SK-N-SH (cell line): Measurements from ENCODE around the gene ARHGEF7. TPM values are rescaled to one million over a fixed set of nuclear protein-coding genes. Genes with fewer than 3 reads are reported as not detected.

Experiments used
- CTCF ChIA-PET: fragments of 300-600, 350-600 bp; formaldehyde crosslinking; extraction: SDS; loops from one replicate; lab custom pipeline; 2021; lab: Yijun Ruan, JAX
- POLR2A ChIA-PET: fragments of 350-600 bp; sonication (Branson Sonifier 250); formaldehyde crosslinking; extraction: SDS; loops from one replicate; lab custom pipeline; 2020; ENCODE audit warnings: antibody characterized with exemption, inconsistent platforms; lab: Yijun Ruan, JAX
- DNase-seq: peaks from one replicate; pipeline ENCODE4 v3.0.0; 2012
- H2AFZ ChIP-seq: fragments of 200-600 bp; sonication (generic); 2 replicates; pipeline ENCODE4 v1.8.1; 2016; ENCODE audit warnings: antibody characterized with exemption, mild to moderate bottlenecking, low read depth
- H3F3A ChIP-seq: fragments of 200-600 bp; sonication (generic); replicated peaks from 2 replicates; pipeline ENCODE3; 2016; ENCODE audit warnings: antibody characterized with exemption, mild to moderate bottlenecking; ENCODE audit not compliant: insufficient read depth
- H3K27ac ChIP-seq, 2 experiments: fragments of 200-500 bp in 1 of 2; fragments of 200-600 bp in 1 of 2; sonication (Bioruptor generic) in 1 of 2; sonication (generic), shearing (Covaris generic) in 1 of 2; 2 replicates each; pipeline versions ENCODE4 v1.5.1 to v1.6.1; 2014 to 2016; ENCODE audit warnings: low read depth in 2 of 2, inconsistent platforms in 1 of 2, low read length in 1 of 2, mild to moderate bottlenecking in 1 of 2, mixed read lengths in 1 of 2
- H3K27me3 ChIP-seq: fragments of 200-600 bp; sonication (generic), shearing (Covaris generic); 2 replicates; pipeline ENCODE4 v1.6.1; 2016; ENCODE audit warnings: mixed run types; ENCODE audit not compliant: insufficient read depth
- H3K36me3 ChIP-seq, 2 experiments: fragments of 200-500 bp in 1 of 2; fragments of 200-600 bp in 1 of 2; sonication (Bioruptor generic) in 1 of 2; sonication (generic) in 1 of 2; replicated peaks in 1 of 2; 2 replicates each; pipeline versions ENCODE3 to v1.5.1; 2014 to 2016; ENCODE audit warnings: low read length in 1 of 2, mild to moderate bottlenecking in 1 of 2; ENCODE audit not compliant: insufficient read depth in 2 of 2, control insufficient read depth in 1 of 2
- H3K4me1 ChIP-seq, 2 experiments: fragments of 200-500 bp in 1 of 2; fragments of 200-600 bp in 1 of 2; sonication (Bioruptor generic) in 1 of 2; sonication (generic), shearing (Covaris generic) in 1 of 2; 2 replicates each; pipeline versions ENCODE4 v1.5.1 to v1.6.1; 2014 to 2016; ENCODE audit warnings: low read depth in 1 of 2, low read length in 1 of 2, mixed run types in 1 of 2; ENCODE audit not compliant: insufficient read depth in 2 of 2, control insufficient read depth in 1 of 2
- H3K4me2 ChIP-seq: fragments of 200-600 bp; sonication (generic), shearing (Covaris generic); 2 replicates; pipeline ENCODE4 v1.6.1; 2017; ENCODE audit warnings: mixed run types
- H3K4me3 ChIP-seq, 2 experiments: fragments of 200-500 bp in 1 of 2; fragments of 200-600 bp in 1 of 2; sonication (Bioruptor generic) in 1 of 2; sonication (generic), shearing (Covaris generic) in 1 of 2; 2 replicates each; pipeline versions ENCODE4 v1.5.1 to v1.8.1; 2014 to 2016; ENCODE audit warnings: low read depth in 2 of 2, inconsistent platforms in 1 of 2, low read length in 1 of 2, mild to moderate bottlenecking in 1 of 2, mixed read lengths in 1 of 2, moderate library complexity in 1 of 2
- H3K79me2 ChIP-seq: fragments of 200-600 bp; sonication (generic); 2 replicates; pipeline ENCODE4 v1.8.1; 2017; ENCODE audit warnings: mild to moderate bottlenecking; ENCODE audit not compliant: insufficient read depth
- H3K9ac ChIP-seq: fragments of 200-600 bp; sonication (generic); 2 replicates; pipeline ENCODE4 v1.6.1; 2017; ENCODE audit warnings: mixed run types
- H3K9me2 ChIP-seq: fragments of 200-600 bp; sonication (generic); 2 replicates; pipeline ENCODE4 v1.6.1; 2017; ENCODE audit warnings: mixed run types
- H3K9me3 ChIP-seq: fragments of 200-600 bp; sonication (generic); 2 replicates; pipeline ENCODE4 v1.6.1; 2017; ENCODE audit warnings: mixed run types, mild to moderate bottlenecking, moderate library complexity
- H4K20me1 ChIP-seq: fragments of 200-600 bp; sonication (generic); 2 replicates; pipeline ENCODE4 v1.6.1; 2017; ENCODE audit warnings: mild to moderate bottlenecking, mixed run types; ENCODE audit not compliant: insufficient read depth
- EP300 ChIP-seq, 2 experiments: IDR thresholded peaks; 2 replicates each; pipeline versions ENCODE4 v1.4.0 to v1.6.1; 2012; ENCODE audit warnings: borderline replicate concordance in 1 of 2, low read depth in 1 of 2, low read length in 1 of 2
- FOXJ3 ChIP-seq: sonication (generic); formaldehyde crosslinking; IDR thresholded peaks from 2 replicates; pipeline ENCODE4 v1.5.1; 2020; ENCODE audit warnings: mild to moderate bottlenecking, missing genetic modification reagents
- GATA2 ChIP-seq: sonication (generic); formaldehyde crosslinking; IDR thresholded peaks from 2 replicates; pipeline ENCODE4 v1.5.0; 2020; ENCODE audit warnings: mild to moderate bottlenecking, missing genetic modification reagents
- MXI1 ChIP-seq: IDR thresholded peaks from 2 replicates; pipeline ENCODE4 v1.6.1; 2012; ENCODE audit warnings: mild to moderate bottlenecking, low read depth, low read length, improper control_type of control experiment
- RCOR1 ChIP-seq: fragments of 150-350 bp; IDR thresholded peaks from 2 replicates; pipeline ENCODE4 v1.6.1; 2017; ENCODE audit warnings: antibody characterized with exemption, low read length
- REST ChIP-seq: IDR thresholded peaks from 2 replicates; pipeline ENCODE4 v1.6.1; 2012; ENCODE audit warnings: mild to moderate bottlenecking, low read depth, low read length, moderate library complexity
- WGBS: methylation state at CpG from one replicate; pipeline ENCODE4 v1.1.6; 2017; ENCODE audit warnings: low lambda C conversion rate; 5-methylcytosine and 5-hydroxymethylcytosine counted together
- polyA plus RNA-seq, 3 experiments: library from polyadenylated mRNA; depleted of rRNA; stranded (reverse); fragments of >200 nt; gene quantifications; 2 replicates each; pipeline ENCODE4 v1.2.3, GENCODE V29; 2012

ARHGEF7 gene
- polyA plus RNA-seq, 1 of the 3 experiments (the other 2 are of a cell fraction), result 21.6 TPM

- no peak overlapping the region for H3K9ac ChIP-seq
- H3K27ac ChIP-seq, result no peak overlapping the region
- no peaks in the 10 kb centered on the region for H3K27me3 ChIP-seq
- H4K20me1 ChIP-seq, result peaks cover 4% of the 10 kb centered on the region
- POLR2A ChIA-PET, result no interaction called here
- TF ChIP-seq GATA2 (CRISPR knock-in tag) (no peak), EP300 (IDR thresholded peaks at IDR 0.05; ENCODE audit: borderline replicate concordance in 1 of 2, low read depth in 1 of 2, low read length in 1 of 2) (no peak), REST (no peak)
- no peak overlapping the region for H3K4me2 ChIP-seq
- H3K9me2 ChIP-seq, result no peaks in the 10 kb centered on the region
- CTCF ChIA-PET, result interaction anchor here (3.2 kb wide), 1 partner anchor 161 kb away, joined by 13 read pairs; no protein-coding TSS in a partner anchor
- DNase-seq, result no peak
- 94% methylated on average over 26 of the region's 27 CpGs for WGBS
- no peaks in the 10 kb centered on the region for H3F3A ChIP-seq
- no peaks in the 10 kb centered on the region for H3K9me3 ChIP-seq
- no peak overlapping the region for H2AFZ ChIP-seq
- peaks cover 4 to 26% of the 10 kb centered on the region in 2 experiments for H3K36me3 ChIP-seq
- no peak overlapping the region for H3K4me3 ChIP-seq
- H3K79me2 ChIP-seq, result peaks cover 43% of the 10 kb centered on the region; the same call in 1 of the 2 replicates
- peaks cover 0 to 10% of the 10 kb centered on the region in 2 experiments; a peak in 1 of 4 replicates for H3K4me1 ChIP-seq
Observed at GRCh38 chr13:111228262-111229144, 113.4 kb downstream of the ARHGEF7 start.

- no peak for DNase-seq
- POLR2A ChIA-PET, result no interaction called here
- H3K4me1 ChIP-seq, result peaks cover 0 to 10% of the 10 kb centered on the region in 2 experiments; a peak in 1 of 4 replicates
- TF ChIP-seq RCOR1 (no peak), FOXJ3 (no peak), MXI1 (no peak)
- H3K9ac ChIP-seq, result no peak overlapping the region
- H3K9me3 ChIP-seq, result no peaks in the 10 kb centered on the region
- H3K4me2 ChIP-seq, result no peak overlapping the region
- H3K4me3 ChIP-seq, result no peak overlapping the region
- WGBS, result 87% methylated on average over 10 of the region's 10 CpGs
- no peaks in the 10 kb centered on the region for H3K27me3 ChIP-seq
- CTCF ChIA-PET, result interaction anchor here (0.7 to 3.2 kb wide), 3 partner anchors 20 to 312 kb away, joined by 3 to 13 read pairs (median 4); no protein-coding TSS in a partner anchor
- no peaks in the 10 kb centered on the region for H3K9me2 ChIP-seq
- peaks cover 27% of the 10 kb centered on the region; the same call in 1 of the 2 replicates for H3K79me2 ChIP-seq
- H4K20me1 ChIP-seq, result peaks cover 4% of the 10 kb centered on the region
- H3F3A ChIP-seq, result no peaks in the 10 kb centered on the region
- no peak overlapping the region for H2AFZ ChIP-seq
- H3K27ac ChIP-seq, result no peak overlapping the region; a peak in 1 of 4 replicates
- H3K36me3 ChIP-seq, result peaks cover 22 to 45% of the 10 kb centered on the region in 2 experiments
Observed at GRCh38 chr13:111230385-111230930, 115.3 kb downstream of the ARHGEF7 start.
